ENCODE results near the gene HEATR9.
"Not testable (repeated sequence)": the region's sequence is repeated elsewhere in the genome, so short reads cannot be mapped to it uniquely, and the experiment has no call there.

Gene HEATR9, protein sequence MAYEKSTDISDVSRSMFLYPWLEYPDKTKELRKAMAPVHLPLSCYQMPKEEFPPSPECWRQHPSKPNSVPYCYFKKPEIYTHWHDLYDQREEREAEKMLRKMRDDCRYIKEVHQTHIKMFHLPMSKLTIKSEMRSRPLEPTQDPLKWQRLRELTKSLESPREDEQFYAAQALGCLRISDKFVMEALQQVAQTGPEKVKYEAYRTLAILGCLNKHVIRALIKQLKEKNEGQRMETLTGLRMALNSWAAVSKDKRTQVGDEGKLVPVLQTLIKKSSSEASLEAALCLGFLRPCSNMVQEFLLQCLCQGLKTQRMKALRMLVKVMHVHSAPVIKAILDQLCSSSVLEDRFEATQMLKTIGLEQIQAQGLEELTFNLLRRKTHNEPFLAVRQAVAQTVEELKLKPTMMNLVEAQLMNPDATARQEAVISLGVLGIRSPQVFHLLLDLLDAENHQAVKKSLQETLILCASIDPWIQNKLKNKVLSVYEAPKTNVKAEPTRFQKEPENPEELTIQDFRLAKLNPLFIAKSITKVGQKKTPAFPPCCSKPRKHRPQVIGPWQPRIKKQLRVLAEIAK

DNA sequence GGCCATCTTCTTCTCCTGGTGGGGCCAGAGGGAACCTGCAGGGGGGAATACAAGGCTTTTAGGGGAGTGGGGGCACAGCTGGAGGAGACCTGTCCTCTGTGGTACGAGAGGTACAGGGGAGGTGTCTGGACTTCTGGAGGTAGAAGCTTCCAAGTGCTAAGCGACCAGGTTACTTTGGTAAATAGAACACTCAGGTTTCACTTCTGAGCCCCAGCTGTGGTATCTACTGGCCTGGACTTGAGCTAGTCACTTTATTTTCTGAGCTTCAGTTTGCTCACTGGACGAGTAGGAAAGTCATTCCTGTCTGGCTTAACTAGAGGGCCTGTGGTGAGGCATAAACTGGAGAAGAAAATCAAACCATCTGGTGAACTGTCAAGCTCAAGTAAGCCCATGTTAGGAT, at the start of gene HEATR9:
Gene HEATR9, minus strand, starts transcription at position 155 of the 400 bp plus-strand sequence. Its CDS starts 149 bp downstream, at position 6.
- no peak for DNase-seq (ENCODE audit: low read depth)

DNA sequence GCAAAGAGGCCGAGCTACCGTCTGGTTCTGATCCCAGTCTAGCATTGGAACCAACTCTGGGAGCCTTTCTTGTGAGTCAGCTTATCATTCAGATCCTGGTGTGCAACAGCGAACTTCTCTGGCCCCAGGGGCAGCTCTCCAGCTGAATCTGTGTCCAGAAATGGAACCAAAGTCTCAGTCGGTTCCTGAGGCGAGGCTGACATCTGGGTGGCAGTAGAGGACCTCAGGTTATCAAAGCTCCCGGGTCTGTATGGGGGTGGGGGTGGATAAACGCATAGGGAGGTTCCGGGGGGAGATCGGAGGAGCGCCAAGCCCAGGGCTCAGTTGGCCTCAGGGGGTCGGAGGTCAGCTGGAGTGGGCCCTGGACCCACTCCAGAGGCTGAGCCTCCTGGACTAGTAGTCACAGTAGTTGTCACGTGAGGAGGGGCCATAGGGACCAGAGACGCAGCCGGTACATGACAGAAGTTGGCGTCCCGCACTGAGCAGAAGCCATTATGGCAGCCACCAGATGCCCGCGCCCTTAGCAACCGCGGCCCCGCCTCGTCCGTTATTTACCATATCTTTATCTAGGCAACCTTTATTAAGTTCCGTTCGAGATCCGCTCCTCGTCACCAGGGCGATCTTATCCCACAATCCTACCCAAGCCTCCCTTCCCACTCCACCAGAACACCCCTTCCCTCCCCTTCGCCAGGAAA, 49.0 kb upstream of the HEATR9 start:
- DNase-seq (ENCODE audit: low read depth) = no peak

DNA sequence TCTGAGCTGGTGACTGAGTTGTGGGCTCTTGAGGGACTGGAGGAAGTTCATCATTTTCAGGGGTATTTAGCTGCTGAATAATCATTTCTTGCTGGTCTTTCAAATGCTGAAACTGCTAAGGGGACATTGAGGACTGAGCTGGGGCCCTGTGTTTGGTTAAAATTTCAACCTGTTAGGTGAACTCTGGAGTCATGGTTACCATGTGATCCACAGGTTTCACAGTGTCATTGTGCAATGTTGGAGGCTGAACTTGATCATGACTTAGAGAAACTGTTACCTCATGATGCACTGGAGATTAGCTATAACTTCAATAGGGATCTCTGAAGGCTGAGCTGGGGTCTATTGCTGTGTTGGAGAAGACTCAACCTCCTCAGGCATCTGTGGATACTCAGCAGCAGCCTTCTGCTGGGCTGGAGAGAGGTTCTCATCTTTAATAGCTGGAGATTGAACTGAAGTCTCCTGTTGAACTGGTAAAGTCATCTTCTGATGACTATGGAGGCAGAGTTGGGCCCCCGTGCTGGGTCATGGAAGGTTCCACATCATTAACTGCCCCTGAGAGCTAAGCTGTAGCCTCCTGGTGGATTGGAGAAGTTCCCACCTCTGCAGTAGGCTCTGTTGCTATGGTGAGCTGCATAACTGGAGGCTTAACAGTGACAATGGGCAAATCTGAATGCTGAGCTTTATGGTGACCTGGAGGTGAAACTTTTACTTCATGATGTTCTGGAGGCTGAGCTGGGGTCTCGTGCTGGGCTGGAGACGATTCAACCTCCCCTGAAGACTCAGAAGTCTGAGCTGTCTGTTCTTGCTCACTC, 46.7 kb upstream of the HEATR9 start:
- DNase-seq (ENCODE audit: low read depth) = no peak

DNA sequence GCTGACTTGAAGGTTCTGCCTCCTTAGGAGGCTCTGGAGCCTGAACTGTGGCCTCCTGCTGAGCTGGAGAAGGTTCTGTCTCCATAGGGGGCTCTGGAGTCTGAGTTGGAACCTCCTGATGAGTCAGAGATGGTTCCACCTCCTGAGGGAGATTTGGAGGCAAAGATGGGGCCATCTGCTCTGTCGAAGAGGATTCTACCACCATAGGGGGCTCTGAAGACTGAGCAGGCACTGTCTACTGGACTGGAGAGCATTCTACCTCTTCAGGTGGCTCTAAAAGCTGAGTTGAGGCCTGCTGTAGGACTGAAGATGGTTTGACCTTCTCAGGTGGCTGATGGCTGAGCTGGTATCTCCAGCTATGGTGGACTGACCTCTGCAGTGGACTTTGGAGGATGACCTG, 45.7 kb upstream of the HEATR9 start:
- no peak for DNase-seq (ENCODE audit: low read depth)

DNA sequence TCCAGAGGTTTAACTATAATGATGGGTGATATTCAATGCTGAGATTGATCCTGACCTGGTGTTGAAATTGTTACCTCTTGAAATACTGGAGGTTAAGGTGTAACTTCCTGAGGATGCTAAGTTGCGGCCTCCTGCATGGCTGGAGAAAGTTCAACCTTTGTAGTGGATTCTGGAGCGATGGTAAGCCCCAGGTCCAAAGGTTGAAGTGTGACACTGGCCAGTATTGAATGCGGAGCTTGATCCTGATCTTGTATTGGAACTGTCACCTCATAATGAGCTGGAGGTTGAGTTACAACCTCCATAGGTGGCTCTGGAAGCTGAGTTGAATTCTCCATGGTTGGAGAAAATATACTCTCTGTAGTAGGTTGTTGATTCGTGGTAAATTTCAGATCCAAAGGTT, 44.9 kb upstream of the HEATR9 start:
- no peak for DNase-seq (ENCODE audit: low read depth)

DNA sequence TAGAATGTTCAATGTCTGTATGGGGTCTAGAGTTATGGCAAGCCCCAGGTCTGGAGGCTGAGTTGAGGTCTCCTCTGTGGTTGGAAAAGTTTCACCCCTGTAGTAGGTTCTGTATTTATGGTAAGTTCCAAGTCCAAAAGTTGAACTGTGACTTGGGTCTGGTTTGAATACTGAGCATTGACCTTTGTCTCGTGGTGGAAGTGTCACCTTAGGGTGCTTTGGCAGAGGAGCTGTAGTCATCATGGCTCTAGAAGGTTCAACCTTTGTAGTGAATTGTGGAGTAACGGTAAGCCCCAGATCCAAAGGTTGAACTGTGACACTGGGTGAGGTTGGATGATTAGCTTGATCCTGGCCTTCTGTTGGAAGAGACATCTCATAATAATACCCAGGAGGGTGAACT, 44.3 kb upstream of the HEATR9 start:
- no peak for DNase-seq (ENCODE audit: low read depth)

DNA sequence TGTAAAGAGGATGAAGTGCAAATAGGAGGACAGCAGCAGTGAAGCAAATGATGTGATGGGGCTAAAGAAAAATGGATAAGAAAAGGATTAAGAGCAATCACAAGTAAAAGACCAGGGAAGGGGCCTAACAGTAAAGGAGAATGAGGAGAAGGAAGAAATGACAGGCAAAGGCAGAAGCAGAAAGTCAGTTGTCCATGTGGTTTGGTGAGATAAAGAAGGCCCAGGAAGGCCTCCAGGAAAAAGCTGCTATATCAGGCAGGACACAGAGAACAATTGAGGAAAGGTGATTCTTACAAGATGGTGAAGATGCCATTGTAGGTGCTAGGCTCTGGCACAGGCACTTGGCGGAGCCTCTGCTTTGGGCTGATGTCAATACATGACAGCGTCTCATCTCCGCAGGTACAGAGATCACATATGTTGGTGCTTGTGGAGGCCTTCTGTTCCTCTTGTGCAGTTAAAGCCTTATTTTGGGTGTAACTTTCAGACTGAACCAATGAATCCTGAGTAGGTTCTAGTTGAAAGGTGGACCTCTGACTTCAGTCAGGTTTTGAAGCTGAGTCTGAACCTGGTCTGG, 43.7 kb upstream of the HEATR9 start:
- DNase-seq (ENCODE audit: low read depth) = no peak

DNA sequence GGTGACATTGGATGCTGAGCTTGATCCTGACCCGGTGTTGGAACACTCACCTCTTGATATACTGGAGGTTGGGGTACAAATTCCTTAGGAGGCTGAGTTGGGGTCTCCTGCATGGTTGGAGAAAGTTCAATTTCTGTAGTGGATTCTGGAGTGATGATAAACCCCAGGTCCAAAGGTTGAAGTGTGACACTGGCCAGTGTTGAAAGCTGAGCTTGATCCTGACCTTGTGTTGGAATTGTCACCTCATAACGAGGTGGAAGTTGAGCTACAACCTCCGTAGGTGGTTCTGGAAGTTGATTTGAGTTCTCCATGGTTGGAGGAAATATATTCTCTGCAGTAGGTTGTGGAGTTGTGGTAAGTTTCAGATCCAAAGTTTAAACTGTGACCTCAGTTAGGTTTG, 40.7 kb upstream of the HEATR9 start:
- DNase-seq (ENCODE audit: low read depth) = no peak

DNA sequence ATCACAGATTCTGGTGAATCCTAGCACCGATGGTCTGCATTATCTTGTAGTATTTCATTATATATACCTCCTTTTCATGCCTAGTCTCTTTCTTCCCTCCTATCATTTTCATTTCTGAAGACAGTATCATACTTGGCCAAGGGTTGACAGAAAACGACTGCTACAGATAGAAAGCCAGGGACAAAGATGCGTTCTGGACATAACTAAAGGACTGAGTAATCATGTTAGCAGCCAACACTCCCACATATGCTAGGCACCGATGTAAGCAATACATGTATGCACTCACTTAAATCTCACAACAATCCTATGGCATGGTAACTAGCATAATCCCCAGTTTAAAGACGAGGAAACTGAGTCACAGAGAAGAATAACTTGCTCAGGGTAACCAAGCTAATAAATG, 39.0 kb upstream of the HEATR9 start:
- no peak for DNase-seq (ENCODE audit: low read depth)

DNA sequence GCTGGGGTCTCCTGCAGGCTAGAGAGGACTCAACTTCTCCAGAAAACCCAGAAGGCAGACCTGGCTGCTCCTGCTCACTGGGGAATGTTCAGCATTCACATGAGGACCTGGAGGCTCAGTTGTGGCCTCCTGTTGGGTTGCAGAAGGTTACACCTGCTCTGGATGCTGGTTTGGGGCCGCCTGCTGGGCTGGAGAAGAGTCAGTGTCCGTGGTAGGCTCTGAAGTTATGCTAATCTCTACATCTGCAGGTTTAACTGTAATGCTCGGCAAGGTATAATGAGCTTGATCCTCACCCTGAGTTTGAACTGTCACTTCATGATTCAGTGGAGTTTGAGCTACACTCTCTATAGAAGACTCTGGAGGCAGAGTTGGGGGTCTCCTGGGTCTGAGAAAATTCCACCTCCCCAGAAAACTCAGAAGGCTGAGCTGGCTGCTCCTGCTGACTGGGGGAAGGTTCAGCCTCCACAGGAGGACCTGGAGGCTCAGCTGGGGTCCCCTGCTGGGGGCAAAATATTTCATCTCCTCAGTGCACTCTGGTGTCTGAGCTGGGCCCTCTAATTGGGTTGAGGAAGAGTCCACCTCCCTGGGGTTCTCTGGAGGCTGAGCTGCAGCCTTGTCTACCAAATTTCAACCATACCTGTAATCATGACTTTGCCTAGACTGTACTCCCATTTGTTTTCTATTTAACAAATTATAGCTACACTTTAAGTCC, 38.4 kb upstream of the HEATR9 start:
- no peak for DNase-seq (ENCODE audit: low read depth)

DNA sequence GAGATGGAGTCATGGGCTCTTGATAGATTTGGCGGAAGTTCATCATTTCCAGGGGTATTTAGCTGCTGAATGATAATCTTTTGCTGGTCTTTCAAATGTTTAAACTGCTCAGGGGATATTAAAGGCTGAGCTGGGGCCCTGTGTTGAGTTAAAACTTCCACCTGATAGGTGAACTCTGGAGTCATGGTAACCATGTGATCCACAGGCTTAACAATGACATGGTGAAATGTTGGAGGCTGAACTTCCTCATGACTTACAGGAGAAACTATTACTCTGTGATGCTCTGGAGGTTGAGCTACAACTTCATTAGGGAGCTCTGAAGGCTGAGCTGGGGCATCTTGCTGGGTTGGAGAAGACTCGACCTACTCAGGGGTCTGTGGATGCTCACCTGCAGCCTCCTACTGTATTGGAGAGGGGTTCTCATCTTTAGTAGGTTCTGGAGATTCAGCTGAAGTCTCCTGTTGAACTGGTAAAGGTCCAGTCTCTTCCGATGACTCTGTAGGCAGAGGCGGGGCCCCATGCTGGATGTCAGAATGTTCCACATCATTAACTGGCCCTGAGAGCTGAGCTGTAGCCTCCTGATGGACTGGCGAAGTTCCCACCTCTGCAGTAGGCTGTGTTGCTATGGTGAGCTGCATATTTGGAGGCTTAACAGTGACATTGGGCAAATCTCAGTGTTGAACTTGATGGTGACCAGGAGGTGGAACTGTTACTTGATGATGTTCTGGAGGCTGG, 37.7 kb upstream of the HEATR9 start:
- DNase-seq (ENCODE audit: low read depth) = no peak

DNA sequence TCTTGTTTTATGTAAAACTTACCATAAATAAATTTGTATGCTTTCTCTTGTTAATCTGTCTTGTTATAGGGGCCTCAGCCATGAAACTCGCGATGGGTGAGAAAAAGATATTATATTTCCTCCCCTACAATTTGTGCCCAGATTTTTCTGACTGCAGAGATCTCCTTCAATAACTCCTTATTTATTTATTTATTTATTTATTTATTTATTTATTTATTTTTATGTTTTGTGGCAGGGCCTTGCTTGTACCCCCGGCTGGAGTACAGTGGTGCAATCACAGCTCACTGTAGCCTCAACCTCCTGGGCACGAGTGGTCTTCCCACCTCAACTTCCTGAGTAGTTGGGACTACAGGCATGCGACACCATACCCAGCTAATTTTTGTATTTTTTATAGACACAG, 34.8 kb upstream of the HEATR9 start:
- DNase-seq (ENCODE audit: low read depth) = no peak

DNA sequence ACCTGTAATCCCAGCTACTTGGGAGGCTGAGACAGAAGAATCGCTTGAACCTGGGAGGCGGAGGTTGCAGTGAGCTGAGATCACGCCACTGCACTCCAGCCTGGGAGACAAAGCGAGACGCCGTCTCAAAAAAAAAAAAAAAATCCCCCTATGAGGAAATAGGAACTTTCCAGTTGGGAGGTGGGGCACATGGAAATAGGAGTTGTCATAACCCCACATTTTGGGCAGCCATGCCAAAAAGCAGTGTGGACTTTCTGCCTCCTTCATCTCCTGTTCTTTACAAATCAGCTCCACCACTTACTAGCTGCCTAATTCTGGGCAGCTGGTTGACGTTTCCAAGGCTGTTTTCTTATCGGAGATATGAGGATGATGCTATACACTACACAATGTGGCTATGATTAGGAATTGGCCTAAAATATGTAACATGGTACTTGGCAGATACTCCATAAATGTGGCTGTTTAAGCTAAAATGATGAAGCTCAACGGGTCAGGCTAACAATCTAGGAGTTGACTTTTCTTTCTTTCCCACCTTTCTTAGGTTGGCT, 33.0 kb upstream of the HEATR9 start:
- DNase-seq (ENCODE audit: low read depth) = no peak

DNA sequence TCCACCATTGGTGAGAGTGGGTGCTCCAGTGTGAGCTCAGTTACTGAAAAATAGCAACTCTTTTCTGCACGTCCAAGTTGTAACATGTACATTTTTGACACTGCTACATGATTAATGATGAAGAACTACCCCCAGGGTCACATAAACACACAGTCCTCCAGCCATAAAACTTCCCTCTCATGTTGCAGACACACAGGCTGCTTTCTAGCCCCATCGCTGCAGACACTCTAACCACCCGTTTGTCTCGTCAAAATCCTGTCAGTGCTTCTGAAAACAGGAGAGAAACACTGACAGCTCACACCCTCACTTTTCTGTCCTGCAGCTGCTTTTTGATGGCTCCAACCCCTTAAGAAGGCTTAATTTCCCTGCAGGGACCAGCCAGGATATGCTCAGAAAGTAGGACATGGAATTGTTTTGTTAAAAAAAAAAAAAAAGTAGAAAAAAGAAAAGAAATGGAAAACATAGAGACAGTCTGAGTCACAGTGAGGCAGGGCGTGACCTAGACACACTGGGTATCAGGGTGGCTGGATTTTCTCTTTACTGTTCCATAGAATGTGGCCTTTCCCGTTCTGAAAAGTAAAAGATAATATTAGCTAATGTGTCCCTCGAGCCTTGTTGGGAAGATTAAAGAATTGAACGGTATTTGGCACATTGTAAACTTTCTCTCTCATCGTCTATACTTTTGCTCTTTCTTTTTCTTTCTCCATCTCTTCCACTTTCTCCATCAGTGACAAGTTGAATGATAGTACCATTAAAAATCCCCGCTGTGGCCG, 32.2 kb upstream of the HEATR9 start:
- DNase-seq (ENCODE audit: low read depth) = no peak

DNA sequence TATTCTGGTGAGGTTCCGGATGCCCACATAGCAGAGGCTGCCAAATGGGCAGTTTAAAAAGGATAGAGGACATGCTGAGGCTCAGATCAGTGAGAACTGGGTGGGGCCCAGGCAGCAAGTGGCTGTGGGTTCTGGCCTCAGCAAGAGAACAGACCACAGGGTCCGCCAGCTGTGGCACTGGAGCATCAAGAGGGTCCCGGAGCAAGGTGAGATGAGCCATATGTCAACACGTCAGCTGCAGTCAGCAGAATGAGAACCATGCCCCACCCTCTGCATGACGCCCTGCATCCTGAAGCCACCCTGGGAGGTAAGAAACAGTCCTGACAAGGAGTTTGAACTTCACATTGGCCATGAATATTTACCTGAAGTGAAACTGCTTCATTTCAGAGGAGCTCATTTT, 31.6 kb upstream of the HEATR9 start:
- DNase-seq (ENCODE audit: low read depth) = no peak

DNA sequence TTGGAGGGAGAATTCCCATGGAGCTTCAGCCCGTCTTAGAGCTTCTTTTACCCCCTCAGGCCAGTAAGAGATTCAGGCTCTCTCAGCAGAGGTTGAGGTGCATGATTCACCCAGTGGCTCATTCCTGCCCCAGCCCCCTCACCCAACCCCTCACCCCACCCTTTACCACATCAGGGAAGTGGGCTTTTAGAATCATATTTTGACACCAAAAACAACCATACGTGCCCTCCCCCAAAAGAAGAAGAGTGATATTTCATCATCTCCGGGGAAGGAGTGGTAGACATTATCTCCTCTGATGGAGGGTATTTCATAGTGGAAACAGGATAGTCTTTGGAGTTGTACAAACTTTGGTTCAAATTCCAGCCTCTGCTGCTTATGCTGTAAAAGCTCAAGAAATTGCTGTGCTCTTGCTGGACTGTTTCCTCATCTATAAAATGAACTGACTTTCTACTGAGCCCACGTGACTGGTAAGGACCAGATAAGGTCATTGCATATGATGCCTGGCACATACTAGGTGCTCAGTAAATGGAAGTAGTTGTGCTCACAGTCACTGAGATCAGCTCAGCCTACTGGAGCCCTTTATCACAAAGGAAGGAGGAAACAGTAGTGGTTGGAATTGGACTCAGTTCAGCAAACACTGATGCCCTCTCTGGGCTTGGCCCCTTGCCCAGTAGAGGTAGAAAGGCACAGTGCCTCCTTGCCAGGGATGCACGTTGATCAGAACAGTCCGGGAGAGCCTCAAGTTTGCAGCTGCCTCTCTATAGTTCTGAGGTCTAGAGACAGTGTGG, 29.8 kb upstream of the HEATR9 start:
- DNase-seq (ENCODE audit: low read depth) = no peak

DNA sequence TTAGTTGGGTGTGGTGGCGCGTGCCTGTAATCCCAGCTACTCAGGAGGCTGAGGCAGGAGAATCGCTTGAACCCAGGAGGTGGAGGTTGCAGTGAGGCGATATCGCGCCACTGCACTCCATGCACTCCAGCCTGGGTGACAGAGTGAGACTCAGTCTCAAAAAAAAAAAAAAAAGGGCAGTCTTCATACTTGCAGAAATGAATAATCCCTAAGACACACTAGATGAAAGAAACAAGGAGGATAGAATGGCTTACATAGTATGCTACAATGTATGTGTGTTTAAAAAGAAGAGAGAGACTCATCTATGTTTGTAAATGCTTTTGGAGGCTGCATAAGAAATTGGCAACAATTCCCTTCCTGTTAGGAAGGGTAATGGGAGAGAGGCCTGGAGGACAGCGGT, 29.1 kb upstream of the HEATR9 start:
- DNase-seq (ENCODE audit: low read depth) = not testable (repeated sequence)

DNA sequence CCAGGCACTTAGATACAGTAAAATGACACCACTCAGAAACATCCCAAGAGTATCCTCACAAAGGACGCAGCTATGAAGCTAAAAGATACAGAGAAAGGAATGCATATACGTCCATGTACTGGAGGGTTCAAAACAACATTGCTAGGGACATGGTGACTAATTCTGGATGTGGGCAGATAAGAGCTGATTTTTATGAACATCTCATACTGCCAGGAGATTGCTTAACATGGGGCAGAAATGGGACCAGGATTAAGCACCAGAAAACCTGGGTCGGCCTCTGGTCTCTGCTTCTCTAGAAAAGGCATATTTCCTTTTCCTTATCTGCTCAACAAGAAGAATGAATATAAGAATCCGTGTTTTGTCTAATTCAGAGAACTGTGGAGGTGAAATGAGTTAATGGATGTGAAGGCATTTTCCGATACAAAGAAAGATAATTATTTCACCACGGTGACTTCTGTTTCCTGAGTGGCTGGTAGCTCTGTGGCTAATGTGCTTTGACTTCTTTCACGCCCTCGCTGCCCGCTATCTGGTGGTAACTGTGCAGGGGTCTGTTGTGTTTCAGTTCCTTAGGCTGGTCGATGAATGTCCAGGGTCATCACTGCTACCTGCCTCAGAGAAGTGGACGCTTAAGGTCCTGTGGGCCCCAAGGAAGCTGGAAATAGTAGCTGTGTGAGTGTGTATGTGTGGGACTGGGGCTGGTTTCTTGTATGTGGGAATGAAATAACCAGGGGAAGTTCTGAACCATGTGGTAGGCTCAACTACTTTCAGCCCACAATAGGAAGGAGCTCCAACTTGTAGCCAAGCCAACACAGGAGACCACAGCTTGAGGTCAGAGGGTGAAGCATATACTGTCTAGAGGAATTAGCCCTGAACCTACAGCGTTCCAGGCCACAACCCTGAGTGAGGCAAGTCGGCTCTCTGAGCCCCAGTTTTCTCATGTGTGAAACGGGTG, 27.2 kb upstream of the HEATR9 start:
- no peak for DNase-seq (ENCODE audit: low read depth)
